Fibroblast of skin of left quadriceps (primary cell): ENCODE results near the gene CSTB.
"Not testable (repeated sequence)": the region's sequence is repeated elsewhere in the genome, so short reads cannot be mapped to it uniquely, and the experiment has no call there.

Source experiments
- DNase-seq, 2 experiments: peaks; one replicate each; pipeline ENCODE4 v3.0.0-alpha.2; 2013; ENCODE audit warnings: low read depth in 2 of 2

Gene CSTB, protein sequence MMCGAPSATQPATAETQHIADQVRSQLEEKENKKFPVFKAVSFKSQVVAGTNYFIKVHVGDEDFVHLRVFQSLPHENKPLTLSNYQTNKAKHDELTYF

GRCh38 chr21:43775795-43776430 lies at the start of gene CSTB:
TSS of gene CSTB (minus strand) at chr21:43776308. CDS start at chr21:43776269, 39 bp downstream.
- DNase-seq: peak in 1 of 2 experiments; percentile 31

- no peak for DNase-seq
These were observed 49.3 kb upstream of the CSTB start for GRCh38 chr21:43825242-43825935.

DNA sequence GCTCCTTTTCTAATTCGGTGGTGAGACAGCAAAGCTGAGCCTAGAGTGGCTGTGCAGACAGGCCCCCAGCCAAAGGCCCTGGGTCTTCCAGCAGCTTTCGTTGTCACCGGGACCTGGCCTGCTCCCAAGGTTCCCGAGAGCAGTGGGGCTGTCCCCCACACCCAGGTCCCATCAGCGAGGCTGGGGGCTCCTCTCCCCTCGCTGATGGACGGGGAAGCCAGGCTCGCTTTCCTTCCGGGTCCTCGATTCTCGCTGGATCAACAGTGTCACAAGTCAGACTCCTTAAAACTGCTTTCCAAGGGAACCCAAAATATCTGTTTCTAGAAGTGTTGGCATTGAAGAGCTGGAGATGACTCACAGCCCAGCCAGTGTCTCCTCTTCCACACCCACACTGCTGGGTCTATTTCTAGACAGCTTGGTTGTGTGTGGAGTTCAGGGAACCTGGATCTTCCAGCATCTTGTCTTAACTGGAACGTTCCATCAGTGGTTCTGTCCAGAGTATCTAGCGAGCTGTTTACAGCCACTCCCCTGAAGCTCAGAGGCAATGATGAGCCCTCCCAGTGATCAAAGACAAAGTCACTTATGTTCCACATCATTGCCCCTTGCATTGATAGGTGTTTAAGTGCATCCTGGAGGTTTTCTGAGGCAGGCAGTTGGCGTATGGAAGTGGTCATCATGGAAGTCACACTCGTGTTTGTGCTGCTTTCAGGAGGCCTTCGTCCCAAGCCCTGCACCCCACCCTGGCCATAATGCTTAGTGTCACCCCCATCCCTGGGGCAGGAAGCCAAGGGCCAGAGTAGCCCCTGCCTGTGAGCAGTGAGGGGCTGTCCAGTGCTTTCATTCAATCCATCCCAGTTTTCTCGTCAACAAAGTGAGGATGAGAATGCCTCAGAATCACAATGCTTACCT lies 48.5 kb upstream of the CSTB start:
- peak; percentile 4 to 8 for DNase-seq

DNA sequence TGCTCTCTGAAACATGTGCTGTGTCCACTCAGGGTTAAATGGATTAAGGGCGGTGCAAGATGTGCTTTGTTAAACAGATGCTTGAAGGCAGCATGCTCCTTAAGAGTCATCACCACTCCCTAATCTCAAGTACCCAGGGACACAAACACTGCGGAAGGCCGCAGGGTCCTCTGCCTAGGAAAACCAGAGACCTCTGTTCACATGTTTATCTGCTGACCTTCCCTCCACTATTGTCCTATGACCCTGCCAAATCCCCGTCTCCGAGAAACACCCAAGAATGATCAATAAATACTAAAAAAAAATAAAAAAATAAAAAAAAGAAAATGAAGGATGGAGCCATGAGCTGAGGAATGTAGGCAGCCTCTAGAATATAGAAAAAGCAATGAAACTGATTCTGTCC lies 46.6 kb upstream of the CSTB start:
- not testable (repeated sequence) for DNase-seq

DNA sequence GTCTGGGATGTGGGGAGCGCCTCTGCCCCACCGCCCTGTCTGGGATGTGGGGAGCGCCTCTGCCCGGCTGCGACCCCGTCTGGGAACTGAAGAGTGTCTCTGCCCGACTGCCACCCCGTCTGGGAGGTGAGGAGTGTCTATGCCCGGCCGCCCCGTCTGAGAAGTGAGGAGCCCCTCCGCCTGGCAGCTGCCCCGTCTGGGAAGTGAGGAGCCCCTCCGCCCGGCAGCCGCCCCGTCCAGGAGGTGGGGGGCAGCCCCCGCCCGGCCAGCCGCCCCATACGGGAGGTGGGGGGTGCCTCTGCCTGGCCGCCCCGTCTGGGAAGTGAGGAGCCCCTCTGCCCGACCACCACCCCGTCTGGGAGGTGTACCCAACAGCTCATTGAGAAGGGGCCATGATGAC lies 46.1 kb upstream of the CSTB start:
- DNase-seq: not testable (repeated sequence)

DNA sequence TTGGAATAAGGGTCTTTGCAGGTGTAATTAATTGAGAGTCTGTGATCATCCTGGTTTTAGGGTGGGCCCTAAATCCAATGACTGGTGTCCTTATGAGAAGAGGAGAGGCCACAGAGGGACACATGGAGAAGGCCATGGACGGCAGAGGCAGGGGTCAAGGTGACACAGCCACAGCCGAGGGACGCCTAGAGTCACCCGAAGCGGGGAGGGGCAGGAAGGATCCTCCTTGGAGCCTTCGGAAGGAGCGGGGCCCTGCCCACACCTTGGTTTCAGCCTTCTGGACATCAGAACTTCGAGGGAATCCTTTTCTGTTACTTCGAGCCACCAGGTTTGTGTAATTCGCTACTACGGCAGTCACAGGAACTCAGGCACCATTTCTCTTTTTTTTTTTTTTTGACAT lies 44.4 kb upstream of the CSTB start:
- DNase-seq: no peak

DNA sequence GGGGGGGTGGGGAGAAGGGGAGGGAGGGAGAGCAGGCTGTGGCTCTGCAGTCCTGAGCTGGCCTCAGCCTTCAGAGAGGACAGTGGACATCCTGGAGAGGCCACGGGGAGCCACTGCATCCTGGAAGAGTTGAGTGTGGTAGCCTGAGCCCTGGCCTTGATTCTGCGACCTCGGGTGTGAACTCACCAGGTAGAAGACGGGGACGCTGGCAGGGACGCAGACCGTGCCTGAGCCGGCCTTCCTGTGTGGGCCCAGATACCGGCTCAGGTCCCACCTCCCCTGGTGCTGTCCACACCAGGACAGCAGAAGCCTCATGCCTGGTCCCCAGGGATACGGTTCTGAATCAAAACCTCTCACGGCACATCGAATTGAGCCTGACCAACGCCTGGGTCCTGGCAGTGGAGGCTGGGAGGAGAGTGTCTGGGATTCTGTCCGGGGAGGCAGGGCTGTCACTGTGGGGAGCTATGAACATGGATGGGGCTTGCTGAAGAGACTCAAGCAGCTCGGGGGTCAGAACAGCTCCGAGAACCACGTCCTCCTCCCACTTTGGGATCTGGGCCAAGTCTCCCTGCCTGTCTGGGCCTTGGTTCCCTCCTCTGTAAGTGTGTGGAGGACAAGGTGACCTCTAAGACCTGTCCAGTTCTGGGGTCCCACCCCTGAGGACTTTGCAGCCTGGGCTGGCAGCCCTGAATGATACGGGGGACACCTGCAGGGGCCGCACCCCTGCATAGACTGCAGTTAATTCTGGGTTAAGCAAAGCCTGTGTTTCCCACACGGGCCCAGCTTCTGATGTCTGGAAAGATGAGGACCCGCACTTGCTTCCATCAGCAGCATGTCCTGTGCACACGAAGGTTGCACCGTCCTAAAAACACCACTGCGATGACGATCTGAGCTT lies 43.6 kb upstream of the CSTB start:
- no peak for DNase-seq

GRCh38 chr21:43818685-43819084 lies 42.6 kb upstream of the CSTB start:
- DNase-seq: no peak

DNA sequence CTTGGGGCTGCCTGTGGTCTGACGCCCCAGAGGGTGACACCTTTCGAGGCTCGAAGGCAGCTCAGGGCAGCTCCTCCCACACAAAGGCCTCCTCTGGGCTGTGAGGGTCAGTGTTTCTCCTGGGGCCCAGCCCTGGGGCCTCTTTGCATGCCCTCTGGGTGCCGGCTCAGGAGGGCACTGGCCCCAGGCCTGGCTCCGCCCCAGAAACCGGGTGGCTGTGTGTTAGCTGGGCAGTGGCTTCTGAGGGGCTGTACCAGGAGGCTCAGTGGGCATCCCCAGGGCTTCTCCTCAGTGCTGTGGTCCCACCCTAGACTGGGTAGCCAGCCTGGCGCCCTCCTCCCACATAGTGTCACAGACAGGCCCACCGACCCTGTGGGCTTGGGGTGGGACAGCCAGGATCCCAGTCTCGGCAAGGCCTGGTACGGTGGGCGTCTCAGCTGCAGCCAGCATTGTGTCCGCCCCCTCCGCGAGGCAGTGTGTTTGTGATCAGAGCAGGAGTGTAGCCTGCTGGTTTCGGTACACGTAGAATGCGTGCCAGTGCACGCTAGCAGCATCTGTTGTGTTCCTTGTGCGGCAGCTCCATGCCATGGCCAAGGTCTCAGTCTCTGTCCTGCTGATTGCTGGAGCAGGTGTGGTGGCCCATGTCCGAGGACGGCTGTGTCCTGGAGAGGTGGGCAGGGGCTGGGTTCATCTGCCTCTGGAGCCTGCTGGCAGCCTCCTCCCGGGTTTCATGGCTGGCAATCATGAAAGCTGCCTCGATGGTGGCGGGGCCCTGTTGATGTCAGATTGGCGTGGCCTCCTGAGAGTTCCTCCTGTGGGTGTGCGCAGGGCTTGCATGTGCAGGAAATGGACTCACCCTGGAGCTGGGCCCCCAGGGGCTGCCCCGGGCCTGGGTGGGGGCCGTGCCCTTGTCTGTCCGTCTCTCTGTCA lies 41.3 kb upstream of the CSTB start:
- no peak for DNase-seq

DNA sequence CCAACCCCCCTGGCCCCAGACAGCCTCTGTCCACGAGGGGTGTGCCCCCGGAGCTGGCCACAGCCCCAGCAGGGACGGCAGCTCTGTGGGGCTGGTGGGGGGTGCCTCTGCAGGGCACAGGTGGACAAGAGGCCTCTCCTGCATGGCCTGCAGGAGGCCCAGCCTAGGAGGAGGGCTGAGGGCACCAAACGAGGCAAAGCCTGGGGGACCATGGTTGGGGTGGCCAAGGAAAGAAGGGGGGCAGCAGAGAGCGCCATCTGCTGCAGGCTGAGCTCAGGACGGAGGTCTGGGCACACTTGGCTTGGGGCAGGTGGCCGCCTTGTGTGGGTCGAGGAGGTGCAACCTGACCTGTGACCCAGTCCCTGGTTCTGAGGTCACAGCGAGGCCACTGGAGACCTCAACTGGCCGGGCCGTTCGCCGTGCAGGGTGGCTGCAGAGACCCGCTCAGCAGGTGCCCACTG lies 40.5 kb upstream of the CSTB start:
- no peak for DNase-seq

DNA sequence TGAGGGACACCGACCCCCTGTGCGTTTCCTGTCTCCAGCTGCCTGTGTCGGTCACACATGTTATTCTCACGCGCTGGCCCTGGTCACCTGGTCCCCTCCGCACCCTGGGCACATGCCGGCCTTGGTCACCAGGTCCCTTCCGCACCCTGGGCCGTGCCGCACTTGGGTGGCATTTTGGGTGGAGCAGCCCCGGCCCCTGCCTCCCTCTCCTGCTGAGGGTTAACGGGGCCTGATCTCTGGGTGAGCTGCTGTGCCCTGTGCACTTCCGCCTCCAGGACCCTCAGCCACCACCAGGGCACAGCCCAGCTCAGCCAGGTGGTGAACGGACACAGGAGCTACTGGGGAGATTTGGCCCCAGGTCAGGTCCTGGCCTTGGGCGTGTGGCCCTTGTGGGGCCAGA lies 39.9 kb upstream of the CSTB start:
- DNase-seq: no peak

GRCh38 chr21:43815107-43815613 lies 39.1 kb upstream of the CSTB start:
- no peak for DNase-seq

DNA sequence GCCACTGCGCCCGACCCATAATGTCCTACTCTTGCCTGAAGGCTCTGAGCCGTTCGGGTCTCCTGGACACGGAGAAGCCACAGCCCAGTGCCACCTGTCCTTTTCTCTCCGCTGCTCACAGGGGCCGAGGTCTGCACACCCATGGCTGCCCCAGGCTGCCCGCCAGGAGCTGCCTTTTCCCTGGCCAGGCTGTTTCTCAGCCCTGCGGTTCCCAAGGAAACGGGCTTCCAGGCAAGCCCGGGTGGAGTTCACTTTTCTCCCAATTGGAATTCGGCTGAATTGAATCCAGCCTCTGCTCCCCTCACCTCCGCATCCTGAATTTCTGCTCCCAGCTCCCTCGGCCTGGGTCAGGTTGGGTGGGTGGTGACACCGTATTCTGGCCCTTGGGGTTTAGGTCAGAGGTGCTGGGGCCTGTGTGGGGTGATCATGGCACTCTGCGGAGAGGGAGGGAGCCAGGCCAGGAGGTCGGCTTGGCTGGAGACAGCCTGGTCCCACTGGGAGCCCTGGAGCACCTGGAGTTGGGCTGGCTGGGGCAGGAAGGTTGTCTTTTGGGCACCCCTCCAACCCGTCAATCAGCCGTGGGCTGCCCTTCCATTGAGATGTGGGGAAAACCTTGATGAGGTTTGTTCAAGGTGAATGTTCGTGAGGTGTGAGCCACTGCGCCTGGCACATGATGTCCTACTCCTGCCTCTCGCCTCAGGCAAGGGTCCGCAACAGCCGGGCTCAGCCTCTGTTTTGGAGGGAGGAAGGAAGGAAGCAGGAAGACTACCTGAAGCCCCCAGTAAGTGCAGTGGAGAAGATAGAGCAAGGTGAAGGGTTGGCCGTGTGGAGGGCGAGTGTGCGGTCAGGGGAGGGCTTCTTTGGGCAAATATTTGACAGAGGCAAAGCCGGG lies 38.4 kb upstream of the CSTB start:
- no peak for DNase-seq

DNA sequence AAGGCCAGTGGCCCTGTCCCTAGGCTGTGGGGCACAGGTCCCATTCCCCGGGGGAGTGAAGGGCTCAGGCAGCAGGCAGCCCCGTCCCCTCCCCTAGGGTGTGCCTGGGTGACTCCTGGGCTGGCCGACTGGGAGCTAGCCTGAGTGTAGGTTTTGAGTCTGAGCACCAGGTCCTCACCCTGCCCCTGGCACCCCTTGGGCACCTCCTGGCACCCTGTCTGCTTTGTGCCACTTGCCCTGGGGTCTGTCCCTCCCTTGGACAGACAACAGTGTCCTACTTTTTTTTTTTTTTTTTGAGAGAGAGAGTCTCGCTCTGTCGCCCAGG lies 37.5 kb upstream of the CSTB start:
- no peak for DNase-seq

DNA sequence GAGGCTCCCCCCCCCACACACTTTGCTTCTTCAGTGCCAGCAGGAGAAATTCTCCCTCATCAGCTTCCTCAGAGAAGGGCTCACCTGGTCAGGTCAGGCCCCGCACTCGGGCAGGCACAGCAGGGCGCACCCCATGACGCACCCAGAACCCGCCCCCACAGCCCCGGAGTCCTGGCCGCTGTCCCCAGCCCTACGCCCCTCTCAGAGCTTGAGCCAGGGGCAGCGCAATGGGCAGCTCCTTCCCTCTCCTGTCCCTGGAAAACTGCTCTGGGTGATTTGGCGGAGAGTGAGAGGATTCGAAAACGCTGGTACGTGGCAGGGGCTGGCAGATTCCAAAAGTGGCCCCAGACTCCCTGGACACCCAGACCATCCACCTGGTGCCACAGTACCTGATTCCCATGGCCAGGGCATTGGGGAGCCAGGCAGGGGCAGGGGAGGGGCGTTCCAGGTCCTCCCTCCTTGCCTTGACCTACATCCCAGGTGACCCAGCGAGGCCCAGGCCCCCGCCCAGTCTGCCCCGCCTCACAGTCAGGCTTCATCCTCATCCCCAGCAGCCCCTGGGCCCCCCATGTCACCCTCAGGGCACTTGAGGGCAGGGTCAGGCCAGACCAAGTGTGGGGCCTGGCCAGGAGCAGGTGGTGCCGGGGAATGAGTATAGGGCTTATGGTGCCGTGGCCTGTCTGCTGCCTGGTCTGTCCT lies 37.0 kb upstream of the CSTB start:
- DNase-seq: no peak

- no peak for DNase-seq
These were observed 36.2 kb upstream of the CSTB start for GRCh38 chr21:43812139-43812821.

DNA sequence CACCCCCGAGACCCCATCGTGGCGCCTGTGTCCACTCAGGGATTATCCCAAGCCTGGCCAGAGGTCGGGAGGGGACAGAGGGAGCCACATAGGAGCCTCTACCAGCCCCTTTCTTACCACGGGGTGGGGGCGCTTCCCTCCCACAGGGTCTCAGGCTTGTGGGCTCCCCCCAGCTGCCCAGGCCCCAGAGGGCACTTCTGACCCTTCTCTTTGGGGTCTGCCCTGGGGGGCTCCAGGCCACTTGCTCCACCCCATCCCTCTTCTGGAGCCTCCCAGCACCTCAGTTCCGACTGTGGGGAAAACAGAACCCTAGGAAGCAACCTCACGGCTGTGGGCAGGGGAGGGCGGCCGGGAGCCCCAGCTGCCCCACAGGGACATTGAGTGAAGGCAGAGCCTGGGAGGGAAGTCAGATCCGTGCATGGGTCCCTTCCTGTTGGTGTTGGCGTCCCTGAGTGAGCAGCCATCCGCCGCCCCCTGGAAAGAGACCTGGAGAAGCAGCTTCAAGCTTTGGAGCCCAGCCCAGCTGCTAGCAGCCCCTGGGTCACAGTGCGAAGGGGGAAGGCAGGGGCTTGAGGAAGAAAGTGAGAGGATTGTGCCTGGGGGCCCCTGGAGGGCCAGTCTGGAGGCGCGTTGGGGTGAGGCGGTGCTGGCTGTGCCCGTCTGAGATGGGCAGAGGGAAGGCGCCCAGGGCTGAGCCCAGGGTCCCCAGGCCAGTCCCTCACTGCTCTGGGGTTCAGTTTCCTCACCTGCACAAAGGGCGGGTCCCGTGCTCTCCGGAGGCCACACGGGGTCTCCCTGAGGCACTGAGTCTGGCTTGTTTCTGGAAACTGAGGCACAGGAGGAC lies 35.4 kb upstream of the CSTB start:
- no peak for DNase-seq
